ENCODE data around the gene KLF13. TPM values are rescaled to one million over a fixed set of nuclear protein-coding genes. Genes with fewer than 3 reads are reported as not detected.

Gene KLF13
- total RNA-seq, 1 donor from 2014 or later = 248 TPM

DNA sequence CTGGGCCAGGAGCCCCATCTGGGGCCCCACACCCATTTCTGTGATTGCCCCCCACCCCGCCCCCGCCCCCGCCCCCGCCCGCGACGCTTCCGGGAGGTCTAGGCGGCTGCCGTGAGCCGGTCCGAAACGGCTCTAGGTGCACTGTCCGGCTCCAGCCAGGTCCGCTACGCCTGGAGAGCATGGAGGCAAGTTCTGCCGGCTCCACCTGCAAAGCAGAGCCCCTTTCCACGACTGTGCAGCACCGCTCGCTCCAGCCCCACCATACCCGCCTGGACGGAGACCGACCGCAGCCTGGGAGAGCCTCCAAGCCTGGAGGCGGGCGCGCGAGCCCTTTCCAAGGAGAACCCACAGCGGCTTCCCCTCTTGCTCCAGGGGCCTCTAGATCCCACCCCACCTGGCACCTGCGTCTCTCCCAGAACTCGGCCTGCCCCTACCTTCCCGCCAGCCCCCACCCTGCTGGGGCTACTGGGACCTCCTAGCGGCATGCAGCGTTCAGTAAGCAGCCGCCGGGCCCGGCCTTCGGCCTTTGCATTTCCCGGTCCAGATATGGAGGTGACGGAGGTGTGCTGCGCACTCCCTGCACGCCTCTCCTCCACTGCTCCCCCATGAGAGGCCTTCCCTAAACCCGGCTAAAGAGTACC lies 66.2 kb downstream of the KLF13 start:
- intact Hi-C loops (cut with micrococcal nuclease) = loop anchor here (1.0 kb wide), 5 partner anchors 27 to 95 kb away; no protein-coding TSS in a partner anchor

DNA sequence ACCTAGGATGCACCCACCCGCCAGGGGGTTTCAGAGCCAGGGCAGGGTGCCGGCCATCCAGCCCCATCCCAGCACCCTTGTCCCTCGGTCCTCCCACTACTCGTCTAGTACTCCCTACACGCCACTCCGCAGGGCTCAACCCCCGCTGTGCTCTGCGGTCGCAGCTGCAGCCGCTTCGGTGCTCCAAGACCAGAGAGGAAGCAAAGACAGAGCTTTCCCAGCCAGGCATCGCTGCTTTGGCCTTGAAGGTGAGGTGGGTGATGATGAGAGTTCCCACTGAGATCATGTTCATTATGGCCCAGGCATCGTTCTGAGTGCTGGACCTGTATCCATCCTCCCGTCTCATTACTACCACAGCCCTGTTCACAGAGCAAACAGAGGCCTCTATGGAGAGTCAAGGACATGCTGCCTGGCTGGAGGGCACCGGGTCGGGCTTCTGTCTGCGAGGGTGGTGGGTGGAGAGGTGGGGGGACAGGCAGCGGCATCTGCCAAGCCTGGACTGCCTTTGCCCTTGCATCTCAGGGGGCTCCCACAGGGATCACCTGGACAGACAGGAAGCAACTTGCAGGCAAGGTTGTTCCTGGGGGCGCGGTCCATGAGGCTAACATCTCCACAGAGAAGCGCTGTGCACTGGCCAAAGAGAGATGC lies 66.9 kb downstream of the KLF13 start:
- intact Hi-C loops (cut with micrococcal nuclease) = no loop called here

DNA sequence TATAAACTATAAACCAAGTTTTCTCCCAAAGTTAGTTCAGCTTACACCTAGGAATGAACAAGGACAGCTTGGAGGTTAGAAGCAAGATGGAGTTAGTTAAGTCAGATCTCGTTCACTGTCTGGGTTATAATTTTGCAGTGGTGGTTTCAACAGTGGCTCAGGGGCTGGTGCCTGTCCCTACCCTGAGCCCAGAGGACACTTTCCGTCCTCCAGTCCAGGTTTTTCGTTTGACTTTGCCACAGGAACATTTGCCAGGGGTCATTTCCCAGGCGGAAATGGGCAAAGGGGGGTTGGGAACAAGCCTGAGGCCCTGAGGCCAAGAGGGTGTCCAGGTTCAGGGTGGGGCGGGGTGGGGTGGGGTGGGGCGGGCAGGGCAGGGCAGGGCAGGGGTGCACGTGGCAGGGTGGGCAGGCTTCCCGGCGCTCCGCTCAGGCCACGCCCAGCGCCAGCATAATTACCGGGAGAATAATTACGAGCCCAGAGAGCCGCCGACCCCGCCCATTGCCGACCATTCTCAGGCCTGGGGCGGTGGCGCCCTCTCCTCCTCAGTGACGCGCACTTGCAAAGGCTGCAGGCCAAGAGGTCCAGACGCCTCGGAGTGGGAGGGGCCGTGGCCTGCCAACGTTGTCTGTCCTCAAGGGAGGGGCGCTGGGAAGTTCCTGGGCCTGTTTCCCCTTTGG lies 70.4 kb downstream of the KLF13 start:
- intact Hi-C loops (cut with micrococcal nuclease) = no loop called here

DNA sequence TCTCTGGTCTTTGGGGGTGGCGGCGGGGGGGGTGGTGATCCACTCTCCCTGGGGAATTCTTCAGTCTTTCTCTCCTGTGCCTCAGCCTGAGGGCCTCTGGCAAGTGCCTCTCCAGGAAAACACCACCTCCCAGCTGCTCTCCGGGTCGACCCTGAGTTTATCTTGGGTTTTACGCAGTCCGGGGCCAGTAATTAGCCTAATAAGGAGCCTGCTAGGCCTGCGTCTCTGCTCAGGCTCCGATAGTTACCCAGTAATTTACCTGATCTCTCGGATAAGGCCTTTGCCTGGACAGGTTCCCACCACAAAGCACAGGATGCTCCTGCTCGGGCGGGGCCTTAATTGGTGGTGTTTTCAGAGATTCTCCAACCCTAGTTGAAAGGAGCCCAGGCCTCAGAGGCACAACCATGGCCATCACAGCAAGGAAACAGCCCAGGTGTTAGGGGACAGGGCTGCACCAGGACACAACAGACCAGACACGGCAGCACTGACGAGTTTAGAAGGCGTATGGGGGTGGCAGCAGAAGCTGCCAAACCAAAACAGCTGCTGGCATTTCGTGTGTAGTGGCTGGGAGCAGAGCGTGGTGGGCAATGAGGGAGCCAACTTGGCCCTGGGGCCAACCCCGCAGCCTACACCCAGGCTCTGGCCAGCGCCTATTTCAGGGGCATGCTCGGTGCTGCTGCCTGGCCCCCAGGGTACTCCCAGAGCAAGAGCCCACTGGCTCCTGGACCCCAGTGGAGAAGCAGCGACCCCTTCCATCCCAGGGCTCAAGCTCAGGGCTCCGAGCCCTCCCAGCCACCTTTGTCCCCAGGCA lies 71.4 kb downstream of the KLF13 start:
- intact Hi-C loops (cut with micrococcal nuclease) = no loop called here

DNA sequence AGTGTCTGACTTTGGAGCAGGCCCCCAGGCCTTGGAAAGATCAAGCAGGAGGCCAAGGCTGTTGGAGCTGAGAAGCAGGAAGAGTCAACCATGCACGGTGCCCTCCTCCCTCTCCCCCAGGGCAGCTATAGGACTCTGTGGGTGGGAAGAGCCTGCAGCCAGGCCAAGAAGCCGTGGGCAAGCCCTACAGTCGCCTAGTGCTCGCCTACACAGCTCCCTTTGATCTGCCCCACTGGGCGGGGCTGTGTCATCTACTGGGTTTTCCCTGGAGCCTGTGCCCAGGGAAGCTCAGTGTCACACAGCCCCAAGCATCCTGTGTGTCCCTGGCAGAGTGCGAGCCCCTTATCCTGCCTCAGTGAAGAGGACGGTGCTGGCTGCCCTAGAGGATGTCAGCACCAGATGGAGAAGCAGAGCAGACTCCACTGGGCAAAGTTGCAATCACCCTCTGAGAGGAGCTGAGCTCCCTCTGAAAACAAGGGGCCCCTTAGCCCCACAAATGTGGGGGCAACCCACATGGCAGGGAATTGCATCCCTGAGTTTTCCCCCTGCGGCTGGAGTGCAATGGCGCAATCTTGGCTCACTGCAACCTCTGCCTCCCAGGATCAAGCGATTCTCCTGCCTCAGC lies 72.2 kb downstream of the KLF13 start:
- intact Hi-C loops (cut with micrococcal nuclease) = no loop called here

DNA sequence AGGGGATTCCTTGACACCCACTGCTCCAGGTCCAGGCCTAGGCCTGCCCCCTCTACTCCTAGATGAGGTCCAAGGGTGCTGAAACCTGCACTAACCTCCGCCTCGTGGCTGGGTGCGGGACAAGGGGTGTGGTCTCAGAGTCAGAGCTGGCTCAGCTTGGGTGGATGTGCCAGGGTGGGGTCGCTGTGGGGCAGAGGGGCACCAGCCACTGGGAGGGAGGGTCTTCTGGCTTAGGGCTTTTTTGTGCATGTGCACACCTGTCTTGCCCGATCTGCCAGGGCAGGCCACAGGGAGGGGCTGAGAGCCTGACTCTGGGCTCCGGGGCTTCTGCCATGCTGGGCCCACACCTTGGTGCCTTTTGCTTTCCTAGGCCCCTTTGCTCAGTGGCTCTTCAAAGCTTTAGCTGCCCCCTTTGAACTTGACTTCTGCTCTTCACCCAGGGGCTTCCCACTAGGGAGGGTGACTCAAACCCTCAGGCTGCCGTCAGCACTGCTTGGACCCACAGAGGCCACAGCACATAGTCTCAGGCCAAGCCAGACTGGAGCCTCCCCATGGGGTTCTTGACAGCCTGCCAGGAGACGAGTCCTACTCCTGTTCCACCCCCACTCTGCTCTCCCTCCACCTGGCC lies 73.0 kb downstream of the KLF13 start:
- intact Hi-C loops (cut with micrococcal nuclease) = no loop called here

DNA sequence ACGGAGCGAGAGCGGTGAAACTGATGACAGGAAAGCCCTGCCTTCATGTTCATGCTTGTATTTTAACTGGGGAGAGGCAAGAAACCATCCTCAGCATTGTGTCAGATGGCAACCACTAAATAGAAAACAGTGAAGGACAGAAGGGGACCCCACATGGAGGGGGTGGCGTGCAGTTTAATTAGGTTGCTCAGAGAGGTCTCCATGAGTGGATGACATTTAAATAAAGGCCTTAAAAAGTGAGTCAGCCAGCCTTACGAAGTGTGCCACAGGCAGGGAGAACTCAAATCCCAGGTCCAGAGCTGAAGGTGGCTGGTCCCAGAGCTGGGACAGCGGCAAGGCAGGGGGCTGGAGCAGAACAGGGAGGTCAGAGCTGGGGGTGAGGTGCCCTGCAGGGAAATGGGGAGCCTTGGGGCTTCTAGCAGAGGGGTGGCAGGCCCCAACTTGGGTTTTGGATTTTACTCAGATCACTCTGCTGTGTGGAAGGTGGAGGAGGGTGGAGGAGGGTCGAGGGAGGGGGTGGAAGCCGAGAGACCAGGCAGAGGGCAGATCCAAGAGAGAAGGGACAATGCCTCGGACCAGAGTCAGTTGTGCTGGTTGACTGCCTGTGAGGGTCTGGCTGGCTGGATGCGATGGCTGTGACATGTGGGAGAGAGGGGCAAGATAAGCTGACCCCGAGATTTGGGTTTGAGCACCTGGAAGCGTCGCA lies 73.7 kb downstream of the KLF13 start:
- intact Hi-C loops (cut with micrococcal nuclease) = no loop called here

DNA sequence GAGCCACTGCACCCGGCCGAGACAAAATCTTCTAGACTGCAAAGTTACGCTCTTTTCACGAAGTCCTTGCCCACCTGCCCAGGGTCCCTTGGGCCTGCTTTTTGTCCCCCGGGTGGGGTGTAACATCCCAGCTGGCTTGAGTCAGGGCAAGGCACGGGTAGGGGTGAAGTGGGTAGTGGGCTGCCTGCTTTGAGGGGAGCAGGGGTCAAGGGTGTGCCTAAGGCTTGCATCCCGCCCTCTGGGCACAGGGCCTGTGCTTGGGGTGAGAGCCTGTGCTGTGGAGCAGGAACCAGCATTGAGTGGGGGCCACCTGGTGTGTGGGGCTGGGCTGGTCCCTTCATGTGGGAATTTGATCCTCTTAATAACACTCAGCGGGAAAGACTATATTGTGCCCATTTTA lies 74.6 kb downstream of the KLF13 start:
- intact Hi-C loops (cut with micrococcal nuclease) = no loop called here

DNA sequence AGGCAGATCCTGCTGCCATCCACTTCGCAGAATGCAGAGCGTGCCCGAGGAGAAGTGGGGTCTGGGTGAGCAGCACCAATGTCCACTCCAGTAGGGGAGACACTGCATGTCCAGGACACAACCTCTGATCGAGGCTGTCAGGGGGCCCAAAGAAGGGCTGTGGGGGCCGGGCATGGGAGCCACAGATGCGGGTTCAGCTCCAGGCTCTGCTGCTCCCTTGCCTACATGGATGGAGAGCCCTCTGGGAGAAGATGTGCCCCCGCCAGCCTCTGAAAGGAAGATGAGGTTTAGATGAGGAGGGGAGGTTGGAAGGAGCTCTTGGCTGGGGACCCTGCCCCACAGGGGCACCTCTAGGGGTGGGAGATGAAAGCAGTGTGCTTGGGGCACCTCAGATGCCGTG lies 75.4 kb downstream of the KLF13 start:
- intact Hi-C loops (cut with micrococcal nuclease) = no loop called here

DNA sequence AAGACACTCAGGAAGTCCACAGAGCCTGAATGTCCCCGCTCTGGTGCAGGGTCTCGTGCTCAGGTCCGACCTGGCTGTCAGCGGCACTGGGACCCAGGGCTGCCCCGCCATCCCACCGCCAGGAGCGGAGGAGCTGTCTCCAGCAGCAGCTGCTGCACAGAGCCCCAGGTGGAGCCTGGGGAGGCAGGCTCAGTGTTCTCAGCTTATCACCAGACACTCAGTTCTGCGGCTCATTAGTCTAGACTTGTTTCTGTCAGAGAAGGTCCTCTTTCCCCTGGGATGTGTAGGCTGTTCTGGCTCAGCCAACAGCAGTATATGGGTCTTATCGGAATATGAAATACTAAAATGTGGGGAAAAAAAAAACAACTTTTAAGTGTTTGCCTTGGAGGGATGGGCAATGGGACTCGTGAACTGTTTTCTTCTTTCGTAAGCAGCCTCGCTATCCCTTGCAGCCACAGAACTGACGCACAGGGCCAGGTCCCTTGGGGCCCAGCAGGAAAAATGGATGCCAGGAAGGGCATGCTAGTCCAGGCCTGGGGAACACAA lies 75.9 kb downstream of the KLF13 start:
- intact Hi-C loops (cut with micrococcal nuclease) = no loop called here

DNA sequence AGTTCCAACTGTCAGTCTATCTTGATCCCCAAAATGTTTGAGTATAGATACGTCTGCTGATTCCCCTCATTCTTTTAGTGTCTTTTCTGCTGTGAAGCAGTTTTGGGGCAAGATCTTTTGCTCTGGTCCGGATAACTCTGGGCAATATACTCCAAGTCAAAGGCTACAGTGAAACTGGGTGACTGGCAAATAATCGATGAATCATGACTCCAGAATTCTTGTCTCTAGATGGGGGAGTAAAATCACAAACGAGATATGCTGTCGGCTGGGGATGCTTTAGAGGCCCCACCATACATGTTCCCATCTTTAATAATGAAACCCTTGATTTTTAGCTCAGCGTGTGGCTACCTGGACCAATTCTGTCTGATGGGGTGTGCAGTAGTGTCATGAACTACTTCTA lies 76.5 kb downstream of the KLF13 start:
- intact Hi-C loops (cut with micrococcal nuclease) = no loop called here

DNA sequence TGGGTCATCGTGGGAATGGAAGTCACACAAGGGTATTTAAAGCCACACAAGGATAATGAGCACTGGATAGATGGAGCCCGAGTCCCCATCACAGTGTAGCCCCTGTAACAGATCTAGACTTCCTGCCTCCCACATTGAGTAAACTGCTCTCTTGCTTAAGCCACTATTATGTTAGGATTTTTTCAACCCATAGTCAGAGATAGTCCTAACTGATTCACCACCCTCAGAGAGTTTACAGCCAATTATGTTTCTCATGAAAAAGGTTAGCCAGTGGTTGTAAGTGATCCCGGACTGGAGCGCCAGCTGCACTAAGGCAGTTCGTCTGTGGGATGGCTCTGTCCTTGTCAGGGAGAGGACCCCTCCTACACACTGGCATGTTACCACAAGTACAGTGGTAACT lies 77.0 kb downstream of the KLF13 start:
- intact Hi-C loops (cut with micrococcal nuclease) = no loop called here

DNA sequence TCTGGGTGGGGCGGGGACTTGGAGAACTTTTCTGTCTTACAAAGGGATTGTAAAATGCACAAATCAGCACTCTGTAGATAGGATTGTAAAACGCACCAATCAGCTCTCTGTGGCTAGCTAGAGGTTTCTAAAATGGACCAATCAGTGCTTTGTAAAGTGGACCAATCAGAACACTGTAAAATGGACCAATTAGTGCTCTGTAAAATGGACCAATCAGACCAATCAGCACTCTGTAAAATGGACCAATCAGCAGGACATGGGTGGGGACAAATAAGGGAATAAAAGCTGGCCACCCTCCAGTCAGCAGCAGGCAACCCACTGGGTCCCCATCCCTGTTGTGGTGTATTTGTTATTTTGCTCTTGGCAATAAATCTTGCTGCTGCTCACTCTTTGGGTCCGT lies 77.7 kb downstream of the KLF13 start:
- intact Hi-C loops (cut with micrococcal nuclease) = no loop called here

DNA sequence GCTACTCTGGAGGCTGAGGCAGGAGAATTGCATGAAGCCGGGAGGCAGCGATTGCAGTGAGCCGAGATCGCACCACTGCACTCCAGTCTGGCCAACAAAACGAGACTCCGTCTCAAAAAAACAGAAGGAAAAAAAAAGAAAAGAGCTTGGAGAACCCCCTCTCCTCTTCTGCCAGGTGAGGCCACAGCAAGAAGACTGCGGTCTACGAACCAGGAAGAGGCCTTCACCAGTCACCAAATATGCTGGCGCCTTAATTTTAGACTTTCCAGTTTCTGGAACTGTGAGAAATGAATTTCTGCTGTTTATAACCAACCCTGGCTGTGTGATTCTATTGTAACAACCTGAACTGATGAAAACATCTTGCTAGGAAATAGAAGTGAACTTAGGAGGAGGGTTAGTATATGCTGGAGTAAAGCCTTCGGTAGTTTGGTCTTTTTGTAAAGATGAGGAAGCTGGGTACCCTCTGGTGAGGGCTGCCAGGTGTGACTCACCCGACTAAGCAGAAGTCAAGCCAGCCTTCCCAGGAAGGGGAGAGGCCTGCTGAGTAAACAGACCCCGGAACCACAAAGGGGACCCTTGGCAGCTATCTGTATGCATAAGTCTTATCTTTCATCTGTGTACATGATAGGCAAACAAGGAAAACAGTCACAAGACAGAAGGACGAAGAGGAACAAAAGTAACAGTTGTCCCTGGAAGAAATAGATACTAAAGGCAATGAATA lies 78.7 kb downstream of the KLF13 start:
- intact Hi-C loops (cut with micrococcal nuclease) = no loop called here

DNA sequence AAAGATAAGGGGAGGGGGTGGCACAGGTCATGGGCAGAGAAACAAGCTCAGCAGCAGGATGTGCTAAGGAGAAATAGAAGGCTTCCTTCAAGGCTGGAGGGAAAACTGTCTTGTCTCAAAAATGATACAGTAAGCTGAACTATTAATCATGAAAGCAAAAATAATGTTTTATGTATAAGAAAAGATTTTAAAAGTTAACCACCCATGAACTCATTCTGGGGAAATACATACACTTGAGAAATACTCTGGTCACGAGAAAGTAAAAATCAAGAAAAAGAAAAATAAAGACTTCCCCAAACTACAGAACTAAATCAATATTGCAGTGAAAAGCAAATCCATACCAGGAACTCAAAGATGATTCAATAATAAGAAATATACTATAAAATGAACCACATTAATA lies 80.7 kb downstream of the KLF13 start:
- intact Hi-C loops (cut with micrococcal nuclease) = no loop called here

DNA sequence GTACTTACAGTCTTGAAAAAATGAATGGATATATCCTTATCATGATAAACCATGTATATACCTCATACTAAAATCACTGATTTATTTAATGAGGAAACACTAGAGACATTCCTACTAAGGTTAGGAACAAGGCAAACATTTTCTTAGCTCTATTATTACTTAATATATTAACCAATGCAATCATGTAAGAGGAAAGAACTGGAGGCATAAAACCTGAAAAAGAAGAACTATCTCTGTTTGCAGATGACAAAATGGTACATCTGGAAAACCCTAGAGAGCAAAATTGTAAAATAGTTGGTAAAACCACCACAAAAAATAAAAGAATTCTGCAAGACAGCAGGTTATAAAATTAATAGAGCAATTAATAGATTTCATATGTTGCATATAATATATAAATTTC lies 81.2 kb downstream of the KLF13 start:
- intact Hi-C loops (cut with micrococcal nuclease) = no loop called here

DNA sequence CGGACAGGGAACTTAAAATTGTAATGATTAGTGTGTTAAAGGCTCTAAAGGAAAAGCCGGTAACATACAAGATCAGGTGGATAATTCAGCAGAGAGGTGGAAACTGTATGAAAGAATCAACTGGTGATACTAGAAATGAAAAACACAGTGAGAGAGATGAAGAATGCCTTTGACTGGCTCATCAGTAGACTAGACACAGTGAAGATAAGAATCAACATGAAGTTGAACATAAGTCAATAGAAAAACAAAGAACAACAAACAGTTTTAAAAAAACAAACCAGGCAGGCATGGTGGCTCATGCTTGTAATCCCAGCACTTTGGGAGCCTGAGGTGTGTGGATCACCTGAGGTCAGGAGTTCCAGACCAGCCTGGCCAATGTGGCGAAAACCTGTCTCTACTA lies 82.1 kb downstream of the KLF13 start:
- intact Hi-C loops (cut with micrococcal nuclease) = no loop called here

DNA sequence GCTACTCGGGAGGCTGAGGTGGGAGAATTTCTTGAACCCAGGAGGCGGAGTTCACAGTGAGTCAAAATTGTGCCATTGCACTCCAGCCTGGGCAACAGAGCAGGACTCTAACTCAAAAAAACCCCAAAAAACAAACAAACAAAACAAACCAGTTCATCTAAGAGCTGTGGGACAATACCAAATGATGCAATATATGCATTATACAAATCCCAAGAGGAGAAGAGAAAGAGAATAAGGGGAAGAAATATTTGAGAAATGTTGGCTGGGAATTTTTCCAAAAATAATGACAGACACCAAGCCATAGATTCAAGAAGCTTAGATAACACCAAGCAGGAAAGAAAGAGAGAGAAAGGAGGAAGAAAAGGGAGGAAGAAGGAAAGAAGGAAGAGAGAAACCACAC lies 82.5 kb downstream of the KLF13 start:
- intact Hi-C loops (cut with micrococcal nuclease) = no loop called here

DNA sequence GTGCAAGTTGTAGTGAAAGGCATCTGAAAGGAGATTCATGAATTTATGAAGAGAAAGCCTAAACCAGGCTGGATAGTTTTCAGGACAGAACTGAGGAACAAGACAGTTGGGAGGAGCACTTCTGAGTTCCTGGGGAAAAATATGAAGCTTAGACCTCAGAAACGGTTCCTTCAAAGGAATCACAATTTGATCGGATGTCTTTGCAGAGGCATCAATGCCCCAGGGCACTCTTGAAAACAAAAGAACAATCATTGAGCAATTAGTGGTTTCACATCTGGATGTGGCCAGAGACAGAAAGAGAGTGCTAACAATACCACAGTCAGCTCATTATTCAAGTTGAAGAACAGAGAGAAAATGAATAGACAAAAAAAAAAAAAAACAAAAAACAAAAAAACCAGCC lies 86.2 kb downstream of the KLF13 start:
- intact Hi-C loops (cut with micrococcal nuclease) = no loop called here
